ENCODE data around the gene SERPIND1.

SERPIND1 gene

GRCh38 chr22:20776624-20777405 lies 2.9 kb downstream of the SERPIND1 start:
- DNase-seq: no peak

GRCh38 chr22:20777420-20778177 lies 3.7 kb downstream of the SERPIND1 start:
- DNase-seq: no peak

- DNase-seq: no peak
These were observed 5.3 kb downstream of the SERPIND1 start for GRCh38 chr22:20779014-20779817.

GRCh38 chr22:20779818-20780158 lies 5.9 kb downstream of the SERPIND1 start:
- no peak for DNase-seq

- no peak for DNase-seq
These were observed 7.5 kb downstream of the SERPIND1 start for GRCh38 chr22:20781272-20781990.

GRCh38 chr22:20782083-20782482 lies 8.2 kb downstream of the SERPIND1 start:
- no peak for DNase-seq

GRCh38 chr22:20782596-20783299 lies 8.8 kb downstream of the SERPIND1 start:
- DNase-seq: no peak

- no peak for DNase-seq
These were observed 9.4 kb downstream of the SERPIND1 start for GRCh38 chr22:20783300-20783673.

- no peak for DNase-seq
These were observed 10.2 kb downstream of the SERPIND1 start for GRCh38 chr22:20783844-20784723.

- DNase-seq: no peak
These were observed 11.5 kb downstream of the SERPIND1 start for GRCh38 chr22:20785415-20785814.

GRCh38 chr22:20786048-20786447 lies 12.1 kb downstream of the SERPIND1 start:
- DNase-seq: no peak

- DNase-seq: no peak
These were observed 12.6 kb downstream of the SERPIND1 start for GRCh38 chr22:20786536-20786979.

- no peak for DNase-seq
These were observed 13.3 kb downstream of the SERPIND1 start for GRCh38 chr22:20787223-20787622.

GRCh38 chr22:20787746-20788626 lies 14.1 kb downstream of the SERPIND1 start:
- no peak for DNase-seq

GRCh38 chr22:20788627-20789344 lies 14.9 kb downstream of the SERPIND1 start:
- DNase-seq: no peak

GRCh38 chr22:20792221-20792965 lies 18.5 kb downstream of the SERPIND1 start:
- DNase-seq: no peak

GRCh38 chr22:20792966-20793728 lies 19.2 kb downstream of the SERPIND1 start:
- no peak for DNase-seq

Data from bone marrow (tissue), 2 donors.